DMS114 treated with DMSO at 0.1 percent for 48 hours (cell line): Measurements from ENCODE around the gene SLC39A11.

ENCODE experiments used
- DNase-seq: peaks from one replicate; lab custom pipeline; 2025; ENCODE audit not compliant: unreplicated experiment; lab: John Stamatoyannopoulos, UW

SLC39A11 gene

GRCh38 chr17:72984145-72984925, 108.2 kb downstream of the SLC39A11 start:
- no peak for DNase-seq

- no peak for DNase-seq
These were observed 109.8 kb downstream of the SLC39A11 start for GRCh38 chr17:72982680-72983079.

- DNase-seq: no peak
These were observed 113.8 kb downstream of the SLC39A11 start for GRCh38 chr17:72978593-72979218.

- DNase-seq: no peak
These were observed 114.6 kb downstream of the SLC39A11 start for GRCh38 chr17:72977771-72978417.

GRCh38 chr17:72976971-72977770, 115.3 kb downstream of the SLC39A11 start:
- DNase-seq: no peak

GRCh38 chr17:72975509-72975908, 117.0 kb downstream of the SLC39A11 start:
- DNase-seq: no peak

- DNase-seq: no peak
These were observed 117.8 kb downstream of the SLC39A11 start for GRCh38 chr17:72974605-72975232.

- DNase-seq: no peak
These were observed 120.1 kb downstream of the SLC39A11 start for GRCh38 chr17:72972263-72972951.

- no peak for DNase-seq
These were observed 121.1 kb downstream of the SLC39A11 start for GRCh38 chr17:72971226-72971880.

- no peak for DNase-seq
These were observed 121.7 kb downstream of the SLC39A11 start for GRCh38 chr17:72970797-72971196.

- DNase-seq: no peak
These were observed 122.2 kb downstream of the SLC39A11 start for GRCh38 chr17:72970246-72970645.

GRCh38 chr17:72969293-72969906, 123.1 kb downstream of the SLC39A11 start:
- no peak for DNase-seq

- DNase-seq: no peak
These were observed 123.7 kb downstream of the SLC39A11 start for GRCh38 chr17:72968798-72969197.

GRCh38 chr17:72967977-72968585, 124.4 kb downstream of the SLC39A11 start:
- no peak for DNase-seq

- no peak for DNase-seq
These were observed 125.1 kb downstream of the SLC39A11 start for GRCh38 chr17:72967277-72967970.

- DNase-seq: no peak
These were observed 130.4 kb downstream of the SLC39A11 start for GRCh38 chr17:72962106-72962505.

GRCh38 chr17:72955391-72956140, 136.9 kb downstream of the SLC39A11 start:
- no peak for DNase-seq

GRCh38 chr17:72954579-72954978, 137.9 kb downstream of the SLC39A11 start:
- DNase-seq: no peak
